ENCODE results near the gene CCT8L2.

DNA sequence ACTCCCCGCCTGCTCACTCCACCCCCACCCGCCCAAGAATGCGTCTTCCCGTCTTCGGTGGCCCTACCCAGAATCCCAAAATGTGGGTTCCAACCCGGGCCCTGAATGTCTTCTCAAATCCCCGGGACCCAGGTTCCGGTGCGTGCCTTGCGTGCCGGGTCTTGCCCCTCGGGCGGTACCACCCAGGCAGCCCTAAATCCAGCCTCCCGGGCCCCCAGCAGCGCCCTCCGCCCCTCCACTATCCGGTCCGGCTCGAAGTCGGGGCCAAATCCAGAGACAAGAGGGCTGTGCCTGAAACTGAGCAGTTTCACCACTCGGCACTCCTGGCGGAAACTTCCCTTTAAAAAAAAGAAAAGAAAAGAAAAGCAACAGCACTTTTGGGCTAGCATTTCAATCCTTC, 16.3 kb upstream of the CCT8L2 start:
- TF ChIP-seq EZH2 (IDR thresholded peaks at IDR 0.05) (no peak), POLR2AphosphoS5 (IDR thresholded peaks at IDR 0.05; ENCODE audit: borderline replicate concordance, low read depth, low read length) (no peak)

Measured in SK-N-MC (cell line).